HepG2 (cell line): ENCODE results near the gene MKRN3. TPM values are rescaled to one million over a fixed set of nuclear protein-coding genes. Genes with fewer than 3 reads are reported as not detected.
A peak's percentile ranks its signal among the peaks of the same experiment; 100 is the strongest.

ENCODE experiments used
- HMGXB4 ChIP-seq, 2 experiments: sonication (generic) in 1 of 2; formaldehyde crosslinking in 1 of 2; IDR thresholded peaks; 2 replicates each; pipeline versions ENCODE4 v1.4.0 to v1.6.1; 2018 to 2020; ENCODE audit warnings: missing genetic modification reagents in 2 of 2, borderline replicate concordance in 1 of 2, low read depth in 1 of 2, mild to moderate bottlenecking in 1 of 2, missing biosample characterization in 1 of 2
- KLF6 ChIP-seq: IDR thresholded peaks from 2 replicates; pipeline ENCODE4 v1.8.0; 2016; ENCODE audit warnings: missing biosample characterization, missing genetic modification reagents
- MAFK ChIP-seq, 2 experiments: IDR thresholded peaks in 1 of 2; conservative IDR thresholded peaks in 1 of 2; 2 replicates each; pipeline ENCODE4 v1.6.1; 2011; ENCODE audit warnings: improper control_type of control experiment in 2 of 2, low read length in 2 of 2
- NFIB ChIP-seq: sonication (generic); formaldehyde crosslinking; IDR thresholded peaks from 2 replicates; pipeline ENCODE4 v1.9.0; 2021; ENCODE audit warnings: missing genetic modification reagents, mild to moderate bottlenecking, borderline replicate concordance
- NKX3-1 ChIP-seq: sonication (generic); formaldehyde crosslinking; IDR thresholded peaks from 2 replicates; pipeline ENCODE4 v1.5.0; 2020; ENCODE audit warnings: missing genetic modification reagents
- PCBP1 ChIP-seq: fragments of 200-400 bp; formaldehyde crosslinking; IDR thresholded peaks from 2 replicates; pipeline ENCODE4 v1.6.1; 2017; ENCODE audit warnings: mild to moderate bottlenecking, low read depth, low read length, borderline replicate concordance
- SMARCC2 ChIP-seq: fragments of 450-650 bp; IDR thresholded peaks from 2 replicates; pipeline ENCODE4 v1.6.1; 2017; ENCODE audit warnings: antibody characterized with exemption, mild to moderate bottlenecking
- U2AF2 ChIP-seq: fragments of 200-400 bp; formaldehyde crosslinking; IDR thresholded peaks from 2 replicates; pipeline ENCODE4 v1.6.1; 2017; ENCODE audit warnings: low read depth, mild to moderate bottlenecking, low read length
- ZHX1 ChIP-seq: sonication (generic); formaldehyde crosslinking; IDR thresholded peaks from 2 replicates; pipeline ENCODE4 v1.8.1; 2022; ENCODE audit warnings: low read depth, mild to moderate bottlenecking, missing genetic modification reagents
- ZNF224 ChIP-seq: sonication (generic); formaldehyde crosslinking; IDR thresholded peaks from 2 replicates; pipeline ENCODE4 v1.5.0; 2020; ENCODE audit warnings: mild to moderate bottlenecking, missing genetic modification reagents
- ZNF225 ChIP-seq: sonication (generic); formaldehyde crosslinking; IDR thresholded peaks from 2 replicates; pipeline ENCODE4 v1.4.0; 2020; ENCODE audit warnings: mild to moderate bottlenecking, missing genetic modification reagents
- ZNF260 ChIP-seq: sonication (generic); formaldehyde crosslinking; IDR thresholded peaks from 2 replicates; pipeline ENCODE4 v1.4.0; 2020; ENCODE audit warnings: missing genetic modification reagents, low read depth, mild to moderate bottlenecking, borderline replicate concordance
- ZNF292 ChIP-seq: sonication (generic); formaldehyde crosslinking; IDR thresholded peaks from 2 replicates; pipeline ENCODE4 v1.8.1; 2022; ENCODE audit warnings: mild to moderate bottlenecking, low read depth, missing genetic modification reagents, borderline replicate concordance
- ZNF354B ChIP-seq: sonication (generic); formaldehyde crosslinking; IDR thresholded peaks from 2 replicates; pipeline ENCODE4 v1.8.0; 2022; ENCODE audit warnings: mild to moderate bottlenecking, missing genetic modification reagents
- ZNF788 ChIP-seq: sonication (generic); formaldehyde crosslinking; IDR thresholded peaks from 2 replicates; pipeline ENCODE4 v1.5.0; 2020; ENCODE audit warnings: mild to moderate bottlenecking, missing genetic modification reagents, borderline replicate concordance
- ZNF83 ChIP-seq: sonication (generic); formaldehyde crosslinking; IDR thresholded peaks from 2 replicates; pipeline ENCODE4 v1.4.0; 2020; ENCODE audit warnings: missing genetic modification reagents, mild to moderate bottlenecking, borderline replicate concordance
- ZNF883 ChIP-seq: sonication (generic); formaldehyde crosslinking; IDR thresholded peaks from 2 replicates; pipeline ENCODE4 v1.5.1; 2020; ENCODE audit warnings: mild to moderate bottlenecking, missing genetic modification reagents; ENCODE audit errors: not compliant biosample characterization
- polyA plus RNA-seq, 8 experiments: library from polyadenylated mRNA; depleted of rRNA in 3 of 8; stranded (reverse) in 7 of 8; unstranded in 1 of 8; fragments of >200 nt; fragmentation: Illumina TruSeq in 4 of 8; extraction: Trizol in 4 of 8; gene quantifications; 2 replicates each; pipeline versions ENCODE4 v1.2.1 to v1.2.3, GENCODE V29; 2011 to 2016; ENCODE audit warnings: low read depth in 4 of 8, missing spikeins in 1 of 8, mixed read lengths in 1 of 8; ENCODE audit not compliant: insufficient read depth in 1 of 8
- total RNA-seq, 5 experiments: library from RNA; depleted of rRNA; stranded (reverse); fragments of >200 nt; fragmentation: Illumina TruSeq; extraction: Trizol; gene quantifications; 2 replicates each; pipeline ENCODE4 v1.2.3, GENCODE V29; 2016; ENCODE audit warnings: low read depth in 1 of 5
- TF ChIP-seq, protein P1 (sequence below): sonication (generic); formaldehyde crosslinking; IDR thresholded peaks from 2 replicates; pipeline ENCODE4 v1.4.0; 2020; ENCODE audit warnings: missing genetic modification reagents
- TF ChIP-seq, protein P2 (sequence below): IDR thresholded peaks from 2 replicates; pipeline ENCODE4 v1.6.1; 2018; ENCODE audit warnings: missing genetic modification reagents, mild to moderate bottlenecking, missing compliant biosample characterization

The MKRN3 gene
- total and polyA plus RNA-seq, 2 of the 13 experiments (the other 11 are each of a cell fraction or from before 2014, with no cell fraction given) = 2.4 to 5.2 TPM

DNA sequence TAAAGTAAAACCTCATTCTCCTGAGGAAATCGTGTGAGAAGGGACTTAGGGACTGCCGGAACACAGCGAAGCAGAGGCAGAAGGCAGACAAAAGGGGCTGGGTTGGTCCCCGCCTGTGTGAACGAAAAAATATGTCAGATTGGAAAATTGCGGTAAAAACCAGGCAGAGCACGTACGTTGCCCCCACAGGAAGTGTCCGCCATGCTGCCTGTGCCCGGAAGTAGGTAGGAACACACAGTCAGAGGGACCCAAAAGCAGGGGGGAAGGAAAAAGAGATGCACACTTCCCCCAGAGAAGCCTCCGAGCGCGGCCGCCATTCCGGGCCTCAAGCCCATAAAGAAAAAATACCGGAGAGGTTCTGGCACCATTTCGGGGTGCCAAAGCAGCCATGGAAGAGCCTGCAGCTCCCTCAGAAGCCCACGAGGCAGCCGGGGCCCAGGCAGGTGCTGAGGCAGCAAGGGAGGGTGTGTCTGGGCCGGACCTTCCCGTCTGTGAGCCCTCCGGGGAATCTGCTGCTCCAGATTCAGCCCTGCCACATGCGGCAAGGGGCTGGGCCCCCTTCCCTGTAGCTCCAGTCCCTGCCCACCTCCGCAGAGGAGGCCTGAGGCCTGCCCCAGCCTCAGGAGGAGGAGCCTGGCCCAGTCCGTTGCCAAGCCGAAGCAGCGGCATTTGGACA lies at the start of gene MKRN3 (continued):
- TF ChIP-seq ZNF260 (no peak), PCBP1 (peak; percentile 78; the same call in 1 of the 2 replicates), SMARCC2 (no peak), NFIB (CRISPR knock-in tag) (no peak), ZNF788 (CRISPR knock-in tag) (no peak), ZNF225 (CRISPR knock-in tag) (no peak), ZNF83 (CRISPR knock-in tag) (no peak), NKX3-1 (CRISPR knock-in tag) (no peak), KLF6 (CRISPR knock-in tag) (no peak), ZNF883 (CRISPR knock-in tag) (no peak), MAFK (conservative IDR thresholded peaks at IDR 0.05 in 1 of 2, IDR thresholded peaks at IDR 0.05 in 1 of 2; ENCODE audit: low read length in 2 of 2) (no peak), HMGXB4 (CRISPR knock-in tag; IDR thresholded peaks at IDR 0.05; ENCODE audit: borderline replicate concordance in 1 of 2, low read depth in 1 of 2) (no peak; a peak in 1 of 4 replicates), ZNF292 (no peak), ZNF354B (CRISPR knock-in tag) (no peak), ZNF224 (CRISPR knock-in tag) (no peak), U2AF2 (0 out of 2 replicates have a peak, but pooled peaks have one; percentile 83), ZHX1 (CRISPR knock-in tag) (peak; percentile 62; the same call in 1 of the 2 replicates)
- TF ChIP-seq, protein P1, sequence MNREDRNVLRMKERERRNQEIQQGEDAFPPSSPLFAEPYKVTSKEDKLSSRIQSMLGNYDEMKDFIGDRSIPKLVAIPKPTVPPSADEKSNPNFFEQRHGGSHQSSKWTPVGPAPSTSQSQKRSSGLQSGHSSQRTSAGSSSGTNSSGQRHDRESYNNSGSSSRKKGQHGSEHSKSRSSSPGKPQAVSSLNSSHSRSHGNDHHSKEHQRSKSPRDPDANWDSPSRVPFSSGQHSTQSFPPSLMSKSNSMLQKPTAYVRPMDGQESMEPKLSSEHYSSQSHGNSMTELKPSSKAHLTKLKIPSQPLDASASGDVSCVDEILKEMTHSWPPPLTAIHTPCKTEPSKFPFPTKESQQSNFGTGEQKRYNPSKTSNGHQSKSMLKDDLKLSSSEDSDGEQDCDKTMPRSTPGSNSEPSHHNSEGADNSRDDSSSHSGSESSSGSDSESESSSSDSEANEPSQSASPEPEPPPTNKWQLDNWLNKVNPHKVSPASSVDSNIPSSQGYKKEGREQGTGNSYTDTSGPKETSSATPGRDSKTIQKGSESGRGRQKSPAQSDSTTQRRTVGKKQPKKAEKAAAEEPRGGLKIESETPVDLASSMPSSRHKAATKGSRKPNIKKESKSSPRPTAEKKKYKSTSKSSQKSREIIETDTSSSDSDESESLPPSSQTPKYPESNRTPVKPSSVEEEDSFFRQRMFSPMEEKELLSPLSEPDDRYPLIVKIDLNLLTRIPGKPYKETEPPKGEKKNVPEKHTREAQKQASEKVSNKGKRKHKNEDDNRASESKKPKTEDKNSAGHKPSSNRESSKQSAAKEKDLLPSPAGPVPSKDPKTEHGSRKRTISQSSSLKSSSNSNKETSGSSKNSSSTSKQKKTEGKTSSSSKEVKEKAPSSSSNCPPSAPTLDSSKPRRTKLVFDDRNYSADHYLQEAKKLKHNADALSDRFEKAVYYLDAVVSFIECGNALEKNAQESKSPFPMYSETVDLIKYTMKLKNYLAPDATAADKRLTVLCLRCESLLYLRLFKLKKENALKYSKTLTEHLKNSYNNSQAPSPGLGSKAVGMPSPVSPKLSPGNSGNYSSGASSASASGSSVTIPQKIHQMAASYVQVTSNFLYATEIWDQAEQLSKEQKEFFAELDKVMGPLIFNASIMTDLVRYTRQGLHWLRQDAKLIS (CRISPR knock-in tag) = no peak
- TF ChIP-seq, protein P2, sequence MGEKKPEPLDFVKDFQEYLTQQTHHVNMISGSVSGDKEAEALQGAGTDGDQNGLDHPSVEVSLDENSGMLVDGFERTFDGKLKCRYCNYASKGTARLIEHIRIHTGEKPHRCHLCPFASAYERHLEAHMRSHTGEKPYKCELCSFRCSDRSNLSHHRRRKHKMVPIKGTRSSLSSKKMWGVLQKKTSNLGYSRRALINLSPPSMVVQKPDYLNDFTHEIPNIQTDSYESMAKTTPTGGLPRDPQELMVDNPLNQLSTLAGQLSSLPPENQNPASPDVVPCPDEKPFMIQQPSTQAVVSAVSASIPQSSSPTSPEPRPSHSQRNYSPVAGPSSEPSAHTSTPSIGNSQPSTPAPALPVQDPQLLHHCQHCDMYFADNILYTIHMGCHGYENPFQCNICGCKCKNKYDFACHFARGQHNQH = no peak
